ENCODE measurements around the gene AGTRAP.

AGTRAP gene

DNA sequence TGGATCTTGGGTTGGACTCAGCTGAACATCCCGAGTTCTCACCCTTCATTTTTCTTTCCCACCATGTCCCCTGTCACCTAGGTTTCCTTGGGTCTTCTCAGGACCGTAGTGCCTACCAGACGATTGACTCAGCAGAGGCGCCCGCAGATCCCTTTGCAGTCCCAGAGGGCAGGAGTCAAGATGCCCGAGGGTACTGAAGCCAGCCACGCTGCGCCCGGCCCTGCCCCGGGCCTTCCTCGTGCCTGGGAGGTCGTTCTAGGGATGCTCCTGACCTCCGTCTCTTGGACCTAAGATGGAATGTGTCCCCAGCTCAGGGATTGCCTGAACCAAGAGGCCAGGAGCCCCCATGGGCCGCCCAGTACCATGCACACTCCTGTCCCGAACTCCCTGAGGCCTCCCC, 14.1 kb downstream of the AGTRAP start:
- intact Hi-C loops (cut with DNase I) = no loop called here
- DNase-seq = no peak

DNA sequence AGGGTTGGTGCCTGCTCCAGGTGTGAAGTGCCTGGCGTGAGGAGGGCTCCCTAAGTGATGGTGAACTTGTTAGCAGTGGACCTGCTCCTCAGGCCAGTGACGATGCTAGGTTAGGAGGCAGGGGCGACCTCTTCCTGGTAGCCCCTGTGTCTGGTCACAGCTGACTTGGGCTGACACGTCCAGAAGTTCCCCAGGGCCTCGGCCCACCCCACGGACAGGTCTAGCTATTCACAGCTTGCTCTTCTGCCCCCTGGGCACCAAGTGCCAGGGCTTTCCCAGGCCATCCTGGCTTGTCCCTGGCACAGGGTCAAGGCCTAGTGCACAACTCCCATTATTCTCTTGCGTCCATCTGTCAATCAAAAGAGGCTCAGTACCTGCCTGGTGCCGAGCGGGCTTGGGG, 15.2 kb downstream of the AGTRAP start:
- intact Hi-C loops (cut with DNase I) = no loop called here
- no peak for DNase-seq

DNA sequence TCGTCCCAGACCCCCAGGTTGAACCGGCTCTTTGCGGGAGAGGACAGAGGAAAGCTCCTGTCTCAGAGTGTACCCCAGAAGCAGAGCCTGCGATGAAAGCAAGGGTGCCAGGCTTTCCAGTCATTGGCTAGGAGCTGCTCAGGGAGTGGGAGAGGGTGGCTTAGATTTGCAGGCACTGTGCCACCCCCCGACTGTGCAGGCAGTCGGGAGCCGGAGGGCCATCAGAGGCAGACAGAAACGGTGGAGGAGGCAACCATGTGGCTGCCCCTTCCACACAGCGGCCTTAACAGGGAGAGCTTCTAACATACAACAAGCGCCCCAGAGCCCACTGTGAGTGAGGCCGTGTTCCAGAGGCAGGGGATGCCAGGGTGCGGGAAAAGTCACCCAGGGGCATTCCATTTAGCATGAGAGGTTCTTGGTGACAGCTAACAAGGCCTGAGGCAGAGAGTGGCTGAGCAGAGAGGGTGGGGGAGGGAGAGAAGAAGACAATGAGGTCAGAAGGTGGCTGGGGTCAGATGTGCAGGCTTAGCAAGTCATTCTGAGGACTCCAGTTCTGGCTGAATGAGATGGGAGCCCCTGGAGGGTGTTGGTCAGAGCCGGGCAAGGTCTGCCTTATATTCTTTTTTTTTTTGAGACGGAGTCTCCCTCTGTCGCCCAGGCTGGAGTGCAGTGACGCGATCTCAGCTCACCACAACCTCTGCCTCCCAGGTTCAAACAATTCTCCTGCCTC, 16.6 kb downstream of the AGTRAP start:
- no peak for DNase-seq
- intact Hi-C loops (cut with DNase I) = no loop called here

DNA sequence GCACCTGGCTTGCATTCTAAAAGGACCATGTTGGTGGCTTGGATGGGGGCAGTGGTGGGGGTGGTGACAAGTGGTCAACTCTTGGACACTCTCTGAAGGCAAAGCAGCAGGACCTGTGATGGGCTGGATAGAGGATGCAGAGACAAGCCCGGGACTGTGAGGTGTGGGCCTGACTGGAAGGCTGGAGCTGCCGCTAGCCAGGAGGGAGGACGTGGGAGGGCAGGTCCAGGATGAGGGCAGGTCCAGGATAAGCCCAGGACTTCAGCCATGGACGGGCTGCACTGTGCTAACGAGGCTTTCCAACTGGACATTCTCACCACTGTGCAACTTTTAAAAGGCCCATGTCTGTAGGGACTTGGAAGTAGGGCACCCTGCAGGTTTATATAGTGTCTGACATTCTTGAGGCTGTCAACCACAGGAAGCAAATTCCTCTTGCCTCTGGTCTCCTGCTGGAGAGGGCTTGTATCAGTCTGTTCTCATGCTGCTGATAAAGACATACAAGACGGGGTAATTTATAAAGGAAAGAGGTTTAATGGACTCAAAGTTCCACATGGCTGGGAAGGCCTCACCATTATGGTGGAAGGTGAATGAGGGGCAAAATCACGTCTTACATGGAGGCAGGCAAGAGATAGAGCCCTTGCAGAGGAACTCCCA, 17.7 kb downstream of the AGTRAP start:
- intact Hi-C loops (cut with DNase I) = no loop called here
- DNase-seq = no peak

DNA sequence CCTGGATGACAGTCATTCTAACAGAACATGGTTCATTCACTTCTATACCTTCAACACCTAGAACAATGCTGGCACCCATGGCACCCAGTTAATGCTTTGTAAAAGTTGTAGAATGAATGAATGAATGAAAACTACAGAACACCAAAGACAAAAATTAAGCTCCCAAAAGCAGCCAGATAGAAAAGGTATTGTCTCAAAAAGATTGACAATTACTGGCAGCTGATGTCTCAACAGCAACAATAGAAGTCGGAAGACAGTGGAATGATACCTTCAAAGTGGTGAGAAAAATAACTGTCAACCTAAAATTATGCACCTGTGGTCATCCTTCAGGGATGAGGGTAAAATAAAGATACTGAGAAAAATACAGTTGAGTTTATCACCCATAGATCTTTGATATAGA, 21.1 kb downstream of the AGTRAP start:
- intact Hi-C loops (cut with DNase I) = no loop called here

DNA sequence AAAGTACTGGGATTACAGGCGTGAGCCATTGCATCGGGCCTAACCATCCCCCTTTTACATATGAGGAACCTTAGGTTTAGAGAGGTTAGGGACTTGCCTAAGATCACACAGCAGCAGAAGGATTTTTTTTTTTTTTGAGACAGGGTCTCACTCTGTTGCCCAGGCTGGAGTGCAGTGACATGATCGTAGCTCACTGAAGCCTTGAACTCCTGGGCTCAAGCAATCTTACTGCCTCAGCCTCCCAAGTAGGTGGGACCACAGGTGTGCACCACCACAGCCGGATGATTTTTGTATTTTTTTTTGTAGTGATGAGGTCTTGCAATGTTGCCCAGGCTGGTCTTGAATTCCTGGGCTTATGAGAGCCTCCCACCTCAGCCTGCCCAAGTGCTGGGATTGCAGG, 23.9 kb downstream of the AGTRAP start:
- no peak for DNase-seq
- intact Hi-C loops (cut with DNase I) = no loop called here

More for the DNA sequence above, 21.1 kb downstream of the AGTRAP start:
- no peak for DNase-seq

DNA sequence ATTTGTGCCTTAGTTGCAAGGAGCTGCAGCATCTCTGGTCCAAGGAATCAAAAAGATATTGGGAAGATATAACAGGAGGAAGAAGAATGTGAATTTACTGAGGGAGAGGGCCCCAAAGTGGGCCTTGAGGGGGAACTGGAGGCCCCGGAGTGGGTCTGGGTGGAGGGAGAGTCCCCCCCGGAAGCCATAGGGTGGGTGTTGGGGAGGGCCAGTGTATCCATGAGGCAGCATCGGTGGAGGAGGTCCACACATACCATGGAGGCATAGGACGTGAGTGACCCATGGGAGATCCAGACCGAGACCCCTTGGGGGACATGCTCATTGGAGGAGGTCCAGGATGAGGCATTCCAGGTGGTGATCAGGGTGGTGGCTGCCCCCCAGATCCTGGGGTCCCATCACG, 25.3 kb downstream of the AGTRAP start:
- intact Hi-C loops (cut with DNase I) = no loop called here
- DNase-seq = no peak

DNA sequence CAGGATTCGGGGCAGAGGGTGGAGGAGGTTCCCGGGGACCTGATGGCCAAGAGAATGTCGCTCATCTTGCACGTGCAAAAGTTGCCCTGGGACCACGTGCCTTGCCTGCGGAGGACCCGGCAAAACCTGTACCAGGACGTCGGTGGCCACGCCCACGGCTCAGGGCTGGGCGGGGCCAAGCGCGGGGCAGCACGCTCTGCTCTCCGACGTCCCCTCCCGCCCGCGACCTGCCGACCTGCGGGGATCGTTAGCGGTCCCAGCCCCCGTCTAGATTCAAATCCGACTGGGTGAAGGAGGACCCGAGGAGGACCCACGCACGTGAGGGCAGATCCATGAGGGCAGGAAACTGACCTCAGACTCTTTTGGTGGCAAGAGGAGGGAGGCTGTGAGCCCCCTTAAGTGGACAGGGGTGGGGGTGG, 26.1 kb downstream of the AGTRAP start, which contains the start of gene C1orf167:
Gene C1orf167, plus strand, starts transcription at position 206 of the 419 bp plus-strand sequence. CDS start 2,208 bp downstream, outside the sequence.
- DNase-seq = no peak
- intact Hi-C loops (cut with DNase I) = no loop called here

DNA sequence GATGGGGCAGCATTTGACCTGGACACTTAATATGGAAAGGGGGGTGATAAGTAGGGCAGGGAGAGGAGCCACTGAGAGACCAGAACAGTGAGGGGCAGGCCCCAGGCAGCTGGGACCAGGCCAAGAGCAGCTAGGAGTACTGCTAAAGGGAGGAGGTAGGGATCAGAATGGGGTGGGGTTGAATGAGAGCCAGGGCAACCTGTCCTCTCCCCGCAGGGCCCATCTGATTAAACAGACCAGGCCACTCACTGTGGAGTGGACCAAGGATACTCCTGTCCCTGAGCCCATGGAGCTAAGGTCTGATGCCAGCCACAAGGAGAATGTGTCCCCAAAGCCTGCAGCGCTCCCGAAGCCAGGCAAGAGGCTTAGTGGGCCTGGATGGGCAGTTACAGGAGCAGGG, 28.2 kb downstream of the AGTRAP start:
- DNase-seq = no peak

DNA sequence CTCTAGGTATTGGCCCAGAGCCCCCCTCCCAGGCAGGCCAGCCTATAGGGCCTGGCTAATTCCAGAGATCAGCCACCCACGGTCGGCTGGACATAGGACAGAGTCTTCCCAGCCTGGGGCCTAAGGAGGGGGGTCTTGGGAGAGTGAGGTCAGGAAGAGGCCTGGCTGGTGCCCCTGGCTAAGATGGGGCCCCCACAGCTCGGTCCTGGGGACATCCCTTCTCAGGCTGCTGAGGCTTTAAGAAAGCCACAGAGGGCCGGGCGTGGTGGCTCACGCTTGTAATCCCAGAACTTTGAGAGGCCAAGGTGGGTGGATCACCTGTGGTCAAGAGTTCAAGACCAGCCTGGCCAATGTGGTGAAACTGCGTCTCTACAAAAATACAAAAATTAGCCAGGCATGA, 28.6 kb downstream of the AGTRAP start:
- intact Hi-C loops (cut with DNase I) = no loop called here
- no peak for DNase-seq

More for the DNA sequence above, 28.2 kb downstream of the AGTRAP start:
- intact Hi-C loops (cut with DNase I) = no loop called here

DNA sequence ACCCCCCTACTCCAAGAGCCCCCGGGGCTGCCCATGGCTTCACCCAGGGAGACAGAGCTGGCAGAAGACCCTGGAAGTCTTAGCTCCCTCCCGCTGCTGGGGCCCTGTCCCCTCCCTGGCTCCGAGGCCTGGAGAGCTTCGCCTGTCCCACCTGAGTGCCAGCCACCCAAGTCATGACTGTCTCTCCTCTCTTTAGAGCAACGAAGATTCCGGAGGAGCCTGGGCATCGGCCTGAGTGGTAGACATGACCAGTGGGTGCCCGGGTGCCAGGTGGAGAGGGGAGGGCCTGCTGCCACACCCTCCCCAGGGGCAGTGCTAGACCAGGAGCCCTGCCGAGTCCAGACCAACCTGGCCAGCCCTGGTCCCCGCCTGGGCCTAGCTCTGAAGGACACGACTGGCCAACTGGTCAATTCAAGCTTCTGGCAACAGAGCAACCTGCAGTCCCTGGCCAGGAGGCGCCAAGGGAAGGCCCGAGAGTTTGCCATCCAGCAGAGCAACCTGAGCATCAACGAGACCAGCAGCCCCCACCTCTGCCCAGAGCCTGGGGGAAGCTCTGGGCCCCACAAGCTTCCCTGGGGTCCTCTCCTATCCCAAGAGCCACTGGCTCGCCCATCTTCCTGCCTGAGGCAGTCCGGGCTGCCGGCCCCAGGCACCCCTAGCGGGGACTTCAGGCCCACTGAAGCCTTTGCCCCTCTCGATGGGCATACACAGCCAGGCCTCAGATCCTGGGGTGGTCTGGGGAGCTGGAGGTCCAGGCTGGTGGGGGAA, 29.9 kb downstream of the AGTRAP start:
- no peak for DNase-seq
- intact Hi-C loops (cut with DNase I) = no loop called here

DNA sequence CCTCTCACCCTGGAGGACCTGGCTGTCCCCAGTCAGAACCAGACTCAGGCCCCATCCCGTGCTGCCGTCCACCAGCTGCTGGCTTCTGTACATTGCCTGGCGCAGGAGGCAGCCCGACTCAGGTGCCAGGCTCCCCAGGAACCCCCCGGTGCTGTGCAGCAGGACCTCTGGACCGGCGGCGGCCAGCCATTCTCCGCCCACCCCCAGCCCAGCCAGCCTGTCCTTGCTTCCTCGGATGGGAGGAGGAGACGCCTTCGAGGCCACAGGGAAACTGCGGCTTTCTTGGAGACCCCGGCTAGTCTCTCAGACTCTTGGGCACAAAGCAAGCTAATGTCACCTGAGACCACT, 30.5 kb downstream of the AGTRAP start:
- no peak for DNase-seq
- intact Hi-C loops (cut with DNase I) = no loop called here

DNA sequence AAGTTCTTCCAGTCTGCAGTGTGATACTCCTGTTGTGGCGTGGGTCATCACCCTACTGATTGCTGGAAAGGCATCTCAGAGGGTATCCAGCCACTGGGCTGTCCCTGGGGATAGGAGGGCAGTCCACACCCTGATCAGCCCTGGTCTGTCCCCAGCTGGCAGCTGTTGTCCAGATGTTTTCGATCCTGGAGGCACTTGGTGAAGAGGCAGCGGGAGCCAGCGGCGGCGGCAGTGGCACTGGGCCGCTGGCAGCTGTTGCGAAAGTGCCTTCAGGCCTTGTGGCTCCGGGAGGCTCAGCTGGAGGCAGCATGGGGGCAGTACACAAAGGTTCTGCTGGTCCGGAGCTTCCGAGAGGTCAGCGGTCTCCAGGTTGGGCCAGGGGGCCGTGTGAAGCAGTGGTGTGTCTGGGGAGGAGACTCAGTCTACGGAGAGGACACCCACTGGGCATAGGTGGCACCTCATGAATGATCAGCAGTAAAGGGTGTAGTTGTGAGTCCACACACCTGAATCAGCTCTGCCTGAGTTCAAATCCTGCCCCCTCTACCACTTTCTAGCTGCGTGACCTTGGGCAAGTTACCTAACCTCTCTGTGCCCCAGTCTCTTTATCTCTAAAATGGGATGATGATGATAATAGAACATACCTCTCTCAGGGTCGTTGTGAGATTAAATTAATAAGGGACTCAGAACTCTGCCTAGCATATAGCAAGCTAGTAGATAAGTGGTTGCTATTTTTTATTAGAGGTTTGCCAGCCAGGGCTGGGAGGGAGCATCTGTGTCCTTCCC, 32.2 kb downstream of the AGTRAP start:
- intact Hi-C loops (cut with DNase I) = no loop called here
- DNase-seq = no peak

DNA sequence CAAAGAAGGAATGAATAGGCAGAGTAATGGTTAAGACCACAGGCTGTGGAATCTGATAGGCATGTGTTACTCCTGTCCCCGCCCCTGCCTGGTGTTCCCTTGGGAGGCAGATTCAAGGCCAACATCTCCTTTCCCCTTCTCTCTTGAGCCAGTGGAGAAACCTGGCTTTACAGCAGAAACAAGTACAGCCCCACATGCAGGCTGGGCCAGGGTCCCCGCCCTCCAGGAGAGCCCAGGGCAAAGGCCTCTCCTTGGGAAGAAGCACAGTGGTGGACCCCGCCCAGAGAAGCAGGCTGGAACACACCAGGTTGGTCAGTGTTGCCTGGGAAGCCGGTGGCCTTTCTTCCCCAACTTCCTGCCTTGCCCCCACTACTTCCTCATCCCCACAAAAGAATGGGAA, 32.9 kb downstream of the AGTRAP start:
- DNase-seq = no peak
- intact Hi-C loops (cut with DNase I) = no loop called here

DNA sequence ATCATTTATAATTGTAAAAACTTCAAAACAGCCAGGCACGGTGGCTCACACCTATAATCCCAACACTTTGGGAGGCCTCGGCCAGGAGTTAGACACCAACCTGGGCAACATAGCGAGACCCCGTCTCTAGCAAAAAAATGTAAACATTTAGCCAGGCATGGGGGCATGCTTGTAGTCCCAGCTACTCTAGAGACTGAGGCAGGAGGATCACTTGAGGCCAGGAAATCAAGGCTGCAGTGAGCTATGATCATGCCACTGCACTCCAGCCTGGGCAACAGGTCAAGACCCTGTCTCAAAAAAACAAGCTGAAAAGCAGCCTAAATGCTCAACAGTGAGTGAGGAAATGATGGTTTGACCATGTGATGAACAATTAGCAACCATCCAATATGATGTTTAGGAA, 33.3 kb downstream of the AGTRAP start:
- no peak for DNase-seq
- intact Hi-C loops (cut with DNase I) = no loop called here

DNA sequence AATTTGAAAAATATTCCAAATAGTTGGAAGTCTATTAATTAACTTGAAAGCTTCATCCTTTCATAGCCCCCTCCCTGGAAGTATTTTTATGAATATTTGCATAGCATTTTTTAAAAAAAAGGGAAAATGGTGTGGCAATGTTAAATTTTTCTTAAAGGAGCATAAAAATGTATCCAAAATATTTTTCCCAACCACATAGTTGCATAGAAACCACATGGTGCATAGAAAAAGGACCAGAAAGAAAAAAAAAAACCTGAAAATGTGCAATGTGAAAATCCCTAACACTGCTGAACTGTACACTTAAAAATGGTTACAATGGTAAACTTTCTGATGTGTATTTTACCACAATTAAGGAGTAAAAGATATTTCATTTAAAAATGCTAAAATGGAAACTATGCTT, 34.1 kb downstream of the AGTRAP start:
- intact Hi-C loops (cut with DNase I) = no loop called here

DNA sequence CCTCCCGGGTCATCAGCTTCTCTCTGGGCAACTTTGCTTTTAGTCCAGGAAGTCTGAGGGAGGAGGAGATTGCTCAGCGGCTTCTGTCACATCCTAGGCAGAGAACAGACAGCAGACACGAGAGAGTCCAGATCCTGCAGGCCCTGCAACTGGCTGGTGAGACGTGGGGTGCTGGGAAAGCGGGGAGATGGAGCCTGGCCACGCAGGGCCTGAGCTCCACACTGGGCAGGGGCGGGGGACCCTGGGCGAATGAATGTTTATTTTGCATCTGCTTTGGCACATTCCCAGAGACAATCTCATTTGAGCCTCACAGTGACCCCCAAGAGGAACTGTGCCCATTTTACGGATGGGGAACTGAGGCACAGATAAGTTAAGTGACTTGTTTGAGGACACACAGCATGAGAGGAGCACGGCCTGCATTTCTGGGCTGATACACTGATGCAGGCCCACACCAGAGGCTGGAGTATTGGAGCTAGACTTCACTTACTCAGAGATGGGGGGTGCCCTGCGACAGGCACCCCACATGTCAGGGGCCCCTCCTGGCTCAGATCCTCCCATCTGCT, 35.6 kb downstream of the AGTRAP start:
- DNase-seq = no peak
- intact Hi-C loops (cut with DNase I) = no loop called here

More for the DNA sequence above, 34.1 kb downstream of the AGTRAP start:
- no peak for DNase-seq

DNA sequence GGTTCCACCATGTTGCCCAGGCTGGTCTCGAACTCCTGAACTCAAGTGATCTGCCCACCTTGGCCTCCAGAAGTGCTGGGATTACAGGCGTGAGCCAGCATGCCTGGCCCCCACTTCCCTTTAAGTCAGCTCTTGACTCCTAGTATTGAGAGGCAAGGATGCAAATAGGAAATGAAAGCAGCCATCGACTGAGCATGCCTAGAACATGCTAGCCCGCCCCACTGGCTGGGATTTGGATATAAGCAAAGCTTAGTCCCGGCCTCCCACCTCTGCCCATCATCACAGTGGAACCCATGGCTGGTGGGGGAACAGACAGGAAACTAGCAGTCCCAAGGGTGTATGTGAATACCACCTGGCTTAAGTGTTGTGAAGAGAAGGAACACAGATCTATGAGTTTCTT, 36.5 kb downstream of the AGTRAP start:
- no peak for DNase-seq
- intact Hi-C loops (cut with DNase I) = no loop called here

DNA sequence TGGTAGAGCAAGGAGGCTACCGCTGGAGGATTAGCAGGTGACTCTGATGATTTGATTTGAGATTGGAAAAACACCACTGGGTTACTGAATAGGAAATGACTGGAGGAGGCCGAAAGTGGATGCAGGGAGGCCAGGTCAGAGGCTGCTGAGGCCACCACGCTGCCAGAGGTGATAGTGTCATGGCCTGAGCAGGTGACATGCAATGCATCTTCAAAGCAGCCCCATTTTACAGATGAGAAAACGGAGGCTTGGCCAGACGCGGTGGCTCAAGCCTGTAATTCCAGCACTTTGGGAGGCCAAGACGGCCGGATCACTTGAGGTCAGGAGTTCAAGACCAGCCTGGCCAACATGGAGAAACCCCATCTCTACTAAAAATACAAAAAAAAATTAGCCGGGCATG, 38.8 kb downstream of the AGTRAP start:
- intact Hi-C loops (cut with DNase I) = no loop called here
- no peak for DNase-seq

Data from head of caudate nucleus (tissue), 42 donors.